Measurements from ENCODE around the gene SATB2. TPM values are rescaled to one million over a fixed set of nuclear protein-coding genes. Genes with fewer than 3 reads are reported as not detected.

Gene SATB2
- total RNA-seq, 2 donors from 2014 or later: 133 to 178 TPM

- Histone ChIP-seq H3K36me3 (no peaks in the 10 kb centered on the region), H3K27ac (no peak overlapping the region), H3K9me3 (no peaks in the 10 kb centered on the region), H3K27me3 (no peaks in the 10 kb centered on the region), H3K9ac (ENCODE audit: low read depth in 2 of 2, low read length in 2 of 2) (no peak overlapping the region), H3K4me3 (no peak overlapping the region), H3K4me1 (no peaks in the 10 kb centered on the region)
- intact Hi-C loops (cut with DNase I): no loop called here
- no peak for TF ChIP-seq CTCF (IDR thresholded peaks at IDR 0.05)
- DNase-seq: no peak
Observed at GRCh38 chr2:199279146-199279545, 178.6 kb downstream of the SATB2 start.

GRCh38 chr2:199278099-199278498, 179.6 kb downstream of the SATB2 start:
- Histone ChIP-seq H3K27me3 (no peaks in the 10 kb centered on the region), H3K4me3 (no peak overlapping the region), H3K4me1 (no peaks in the 10 kb centered on the region), H3K9me3 (no peaks in the 10 kb centered on the region), H3K9ac (ENCODE audit: low read depth in 2 of 2, low read length in 2 of 2) (no peak overlapping the region), H3K27ac (no peak overlapping the region), H3K36me3 (no peaks in the 10 kb centered on the region)
- DNase-seq: no peak
- no peak for TF ChIP-seq CTCF (IDR thresholded peaks at IDR 0.05)
- intact Hi-C loops (cut with DNase I): no loop called here

GRCh38 chr2:199273042-199273511, 184.7 kb downstream of the SATB2 start:
- Histone ChIP-seq H3K4me3 (no peak overlapping the region), H3K36me3 (no peaks in the 10 kb centered on the region), H3K9ac (ENCODE audit: low read depth in 2 of 2, low read length in 2 of 2) (no peak overlapping the region), H3K27me3 (no peaks in the 10 kb centered on the region), H3K4me1 (no peaks in the 10 kb centered on the region), H3K9me3 (no peaks in the 10 kb centered on the region), H3K27ac (no peak overlapping the region)
- intact Hi-C loops (cut with DNase I): no loop called here
- DNase-seq: no peak
- TF ChIP-seq CTCF (IDR thresholded peaks at IDR 0.05): no peak

- Histone ChIP-seq H3K36me3 (no peaks in the 10 kb centered on the region), H3K9me3 (no peaks in the 10 kb centered on the region), H3K4me1 (no peaks in the 10 kb centered on the region), H3K27ac (no peak overlapping the region), H3K9ac (ENCODE audit: low read depth in 2 of 2, low read length in 2 of 2) (no peak overlapping the region), H3K4me3 (no peak overlapping the region), H3K27me3 (no peaks in the 10 kb centered on the region)
- intact Hi-C loops (cut with DNase I): no loop called here
- DNase-seq: no peak
- TF ChIP-seq CTCF (IDR thresholded peaks at IDR 0.05): no peak
Observed at GRCh38 chr2:199261936-199262335, 195.8 kb downstream of the SATB2 start.

- Histone ChIP-seq H3K4me1 (no peaks in the 10 kb centered on the region), H3K27ac (no peak overlapping the region), H3K27me3 (no peaks in the 10 kb centered on the region), H3K9me3 (no peaks in the 10 kb centered on the region), H3K36me3 (no peaks in the 10 kb centered on the region), H3K9ac (ENCODE audit: low read depth in 2 of 2, low read length in 2 of 2) (no peak overlapping the region), H3K4me3 (no peak overlapping the region)
- TF ChIP-seq CTCF (IDR thresholded peaks at IDR 0.05): no peak
- DNase-seq: no peak
- intact Hi-C loops (cut with DNase I): no loop called here
Observed at GRCh38 chr2:199261239-199261638, 196.5 kb downstream of the SATB2 start.

- no peak for TF ChIP-seq CTCF (IDR thresholded peaks at IDR 0.05)
- Histone ChIP-seq H3K4me3 (no peak overlapping the region), H3K36me3 (no peaks in the 10 kb centered on the region), H3K27ac (no peak overlapping the region), H3K27me3 (no peaks in the 10 kb centered on the region), H3K9me3 (no peaks in the 10 kb centered on the region), H3K4me1 (no peaks in the 10 kb centered on the region), H3K9ac (ENCODE audit: low read depth in 2 of 2, low read length in 2 of 2) (no peak overlapping the region)
- no peak for DNase-seq
- intact Hi-C loops (cut with DNase I): no loop called here
Observed at GRCh38 chr2:199259671-199260070, 198.1 kb downstream of the SATB2 start.
